IMR-90 (cell line): ENCODE results near the gene SH3D21. TPM values are rescaled to one million over a fixed set of nuclear protein-coding genes. Genes with fewer than 3 reads are reported as not detected.

Experiments used
- ATAC-seq: fragments of 200-7000 bp; cut with Tn5 transposase; 2 replicates; pipeline ENCODE4 v1.9.1; 2020; ENCODE audit warnings: low read depth, mild to moderate bottlenecking, moderate library complexity
- BruUV-seq: library from RNA; stranded (reverse); fragments of 400-500 nt; replicated peaks from 2 replicates; lab custom pipeline; 2021; lab: Mats Ljungman, UMichigan
- CTCF ChIA-PET: fragments of 300-600 bp; formaldehyde crosslinking; extraction: SDS; loops from one replicate; lab custom pipeline; 2021; ENCODE audit warnings: antibody characterized with exemption; lab: Yijun Ruan, JAX
- POLR2A ChIA-PET: fragments of 300-600 bp; sonication (Branson Sonifier 250); formaldehyde crosslinking; loops from one replicate; lab custom pipeline; 2022; ENCODE audit warnings: antibody characterized with exemption; ENCODE audit not compliant: unreplicated experiment; lab: Charles Lee
- DNase-seq: peaks from one replicate; pipeline ENCODE4 v3.0.0; 2013
- H2AFZ ChIP-seq: replicated peaks from 2 replicates; pipeline ENCODE3; 2013; ENCODE audit warnings: low read length, mild to moderate bottlenecking; ENCODE audit not compliant: poor library complexity
- H2AK5ac ChIP-seq: 2 replicates; pipeline ENCODE4 v1.6.1; 2013; ENCODE audit warnings: low read depth, low read length, inconsistent platforms
- H2AK9ac ChIP-seq: replicated peaks from 2 replicates; pipeline ENCODE3; 2013; ENCODE audit warnings: mild to moderate bottlenecking, low read depth, low read length, moderate library complexity; ENCODE audit not compliant: poor library complexity
- H2BK120ac ChIP-seq: 2 replicates; pipeline ENCODE4 v1.6.1; 2013; ENCODE audit warnings: low read depth, low read length, inconsistent platforms
- H2BK15ac ChIP-seq: 3 replicates; pipeline ENCODE4 v1.6.1; 2013; ENCODE audit warnings: low read depth, low read length, inconsistent platforms
- H2BK20ac ChIP-seq: 2 replicates; pipeline ENCODE4 v1.6.1; 2013; ENCODE audit warnings: low read depth, mild to moderate bottlenecking, inconsistent platforms, low read length, moderate library complexity
- H2BK5ac ChIP-seq: 2 replicates; pipeline ENCODE4 v1.6.1; 2013; ENCODE audit warnings: mild to moderate bottlenecking, low read depth, low read length, inconsistent platforms; ENCODE audit not compliant: poor library complexity, severe bottlenecking
- H3K14ac ChIP-seq: replicated peaks from 2 replicates; pipeline ENCODE4 v1.6.1; 2013; ENCODE audit warnings: low read depth, low read length, inconsistent platforms
- H3K18ac ChIP-seq: 2 replicates; pipeline ENCODE4 v1.6.1; 2013; ENCODE audit warnings: low read depth, low read length, control low read depth
- H3K23ac ChIP-seq: 2 replicates; pipeline ENCODE4 v1.6.1; 2013; ENCODE audit warnings: low read depth, low read length, inconsistent platforms
- H3K27ac ChIP-seq: 2 replicates; pipeline ENCODE4 v1.5.1; 2013; ENCODE audit warnings: mild to moderate bottlenecking, control low read depth, low read length; ENCODE audit not compliant: insufficient read depth
- H3K27me3 ChIP-seq: 2 replicates; pipeline ENCODE4 v1.6.1; 2013; ENCODE audit warnings: low read length; ENCODE audit not compliant: control insufficient read depth, insufficient read depth
- H3K36me3 ChIP-seq: 2 replicates; pipeline ENCODE4 v1.6.1; 2013; ENCODE audit warnings: low read length, mixed read lengths; ENCODE audit not compliant: control insufficient read depth, insufficient read depth
- H3K4ac ChIP-seq: 2 replicates; pipeline ENCODE4 v1.6.1; 2013; ENCODE audit warnings: low read depth, low read length, inconsistent platforms
- H3K4me1 ChIP-seq: 2 replicates; pipeline ENCODE4 v1.6.1; 2013; ENCODE audit warnings: low read length, mixed read lengths; ENCODE audit not compliant: control insufficient read depth, insufficient read depth
- H3K4me2 ChIP-seq: 2 replicates; pipeline ENCODE4 v1.6.1; 2013; ENCODE audit warnings: low read depth, mild to moderate bottlenecking, control low read depth, low read length, moderate library complexity
- H3K4me3 ChIP-seq: 2 replicates; pipeline ENCODE4 v1.5.1; 2013; ENCODE audit warnings: low read depth, mild to moderate bottlenecking, control low read depth, low read length, moderate library complexity; ENCODE audit not compliant: insufficient read depth
- H3K56ac ChIP-seq: 2 replicates; pipeline ENCODE4 v1.6.1; 2013; ENCODE audit warnings: low read length, inconsistent platforms; ENCODE audit not compliant: insufficient read depth; ENCODE audit errors: extremely low read depth
- H3K79me1 ChIP-seq, 2 experiments: 2 replicates each; pipeline ENCODE4 v1.6.1; 2013; ENCODE audit warnings: low read length in 2 of 2, inconsistent platforms in 1 of 2, low read depth in 1 of 2
- H3K9ac ChIP-seq: 2 replicates; pipeline ENCODE4 v1.6.1; 2013; ENCODE audit warnings: low read depth, low read length, control low read depth
- H3K9me1 ChIP-seq: 2 replicates; pipeline ENCODE4 v1.6.1; 2013; ENCODE audit warnings: low read length, inconsistent platforms; ENCODE audit not compliant: insufficient read depth
- H3K9me3 ChIP-seq: 2 replicates; pipeline ENCODE4 v1.6.1; 2013; ENCODE audit warnings: low read length; ENCODE audit not compliant: control insufficient read depth, insufficient read depth
- H4K20me1 ChIP-seq: 2 replicates; pipeline ENCODE4 v1.6.1; 2013; ENCODE audit warnings: low read length, inconsistent platforms; ENCODE audit not compliant: insufficient read depth
- H4K5ac ChIP-seq: 2 replicates; pipeline ENCODE4 v1.6.1; 2013; ENCODE audit warnings: mild to moderate bottlenecking, low read depth, low read length, control low read depth
- H4K8ac ChIP-seq, 2 experiments: 2 replicates each; pipeline ENCODE4 v1.6.1; 2013; ENCODE audit warnings: low read depth in 2 of 2, low read length in 2 of 2, control low read depth in 1 of 2, inconsistent platforms in 1 of 2
- H4K91ac ChIP-seq: 2 replicates; pipeline ENCODE4 v1.6.1; 2013; ENCODE audit warnings: low read depth, low read length, inconsistent platforms; ENCODE audit not compliant: insufficient read depth
- CHD1 ChIP-seq: IDR thresholded peaks from 2 replicates; pipeline ENCODE4 v1.6.1; 2012; ENCODE audit warnings: low read depth, low read length, improper control_type of control experiment
- CTCF ChIP-seq: conservative IDR thresholded peaks from 2 replicates; pipeline ENCODE4 v1.5.1; 2012; ENCODE audit warnings: mild to moderate bottlenecking, low read depth, low read length, improper control_type of control experiment
- ELK1 ChIP-seq: fragments of 150-350 bp; IDR thresholded peaks from 2 replicates; pipeline ENCODE4 v1.6.1; 2016; ENCODE audit warnings: low read depth, mild to moderate bottlenecking, low read length, moderate library complexity, borderline replicate concordance
- RCOR1 ChIP-seq: IDR thresholded peaks from 2 replicates; pipeline ENCODE4 v1.6.1; 2012; ENCODE audit warnings: mild to moderate bottlenecking, low read length, improper control_type of control experiment; ENCODE audit not compliant: insufficient replicate concordance
- WGBS, 2 experiments: methylation state at CpG; one replicate each; pipeline versions ENCODE4 v1.1.5 to v1.1.7; 2013; ENCODE audit warnings: missing lambda C conversion rate in 2 of 2; ENCODE audit not compliant: insufficient read length in 1 of 2; ENCODE audit errors: extremely low coverage in 2 of 2; 5-methylcytosine and 5-hydroxymethylcytosine counted together
- dilution Hi-C: fragments of 300-500 bp; cut with HindIII; formaldehyde crosslinking; loops from one replicate; pipeline ENCODE4 v1.14.3; 2018; ENCODE audit warnings: low sequenced_read_pairs; ENCODE audit not compliant: unreplicated experiment
- in situ Hi-C: fragments of 300-500 bp; cut with MboI; formaldehyde crosslinking; loops from 3 replicates; pipeline ENCODE4 v1.14.3; 2019; ENCODE audit warnings: low sequenced_read_pairs, inconsistent platforms, mixed read lengths
- intact Hi-C: fragments of 100-400 bp; cut with micrococcal nuclease; formaldehyde crosslinking; loops from 2 replicates; pipeline ENCODE4 v1.10.0; 2022
- polyA plus RNA-seq, 3 experiments: library from polyadenylated mRNA; depleted of rRNA; stranded (reverse); fragments of >200 nt; gene quantifications; 2 replicates each; pipeline ENCODE4 v1.2.3, GENCODE V29; 2012; ENCODE audit warnings: low replicate concordance in 1 of 3
- total RNA-seq: library from RNA; depleted of rRNA; stranded (reverse); fragments of >200 nt; gene quantifications from 2 replicates; pipeline ENCODE4 v1.2.3, GENCODE V29; 2012

Gene SH3D21
- total and polyA plus RNA-seq, 2 of the 4 experiments (the other 2 are of a cell fraction): 1.8 to 11.9 TPM

GRCh38 chr1:36339215-36339614 lies 33.0 kb downstream of the SH3D21 start:
- Histone ChIP-seq H2BK15ac (no peak overlapping the region), H3K18ac (no peak overlapping the region), H3K27ac (no peak overlapping the region), H3K14ac (no peak overlapping the region), H3K56ac (no peak overlapping the region), H2AFZ (no peak overlapping the region), H4K8ac (no peak overlapping the region), H3K9me3 (no peaks in the 10 kb centered on the region), H2BK20ac (no peak overlapping the region), H4K20me1 (no peaks in the 10 kb centered on the region), H3K4me3 (no peak overlapping the region), H3K79me1 (peaks cover 0 to 15% of the 10 kb centered on the region in 2 experiments; a peak in 1 of 4 replicates), H3K9me1 (peaks cover 8% of the 10 kb centered on the region; the same call in 1 of the 2 replicates), H3K4me2 (no peak overlapping the region), H3K36me3 (peaks cover 39% of the 10 kb centered on the region), H2BK5ac (no peak overlapping the region), H2AK5ac (no peak overlapping the region), H2AK9ac (no peak overlapping the region), H4K5ac (no peak overlapping the region), H3K4ac (no peak overlapping the region), H2BK120ac (no peak overlapping the region), H3K23ac (no peak overlapping the region), H4K91ac (no peak overlapping the region), H3K27me3 (no peaks in the 10 kb centered on the region), H3K9ac (no peak overlapping the region), H3K4me1 (peaks cover 12% of the 10 kb centered on the region)
- ATAC-seq (no peak), DNase-seq (no peak)
- ChIA-PET POLR2A (interaction anchor here (0.5 kb wide), 1 partner anchor 29 kb away, joined by 3 read pairs; no protein-coding TSS in a partner anchor), CTCF (no interaction called here)
- dilution Hi-C loops: no loop called here
- in situ Hi-C loops: loop anchor here (5.0 kb wide), 1 partner anchor 83 kb away; no protein-coding TSS in a partner anchor
- no TSS peak for BruUV-seq
- WGBS, 2 experiments: no CpG with 5 or more reads among the region's 7 CpGs
- TF ChIP-seq ELK1: no peak
- TF ChIP-seq CHD1: no peak
- no peak for TF ChIP-seq RCOR1
- TF ChIP-seq CTCF: no peak
- intact Hi-C loops: no loop called here
